ENCODE data around the gene PAPOLG.

PAPOLG gene

DNA sequence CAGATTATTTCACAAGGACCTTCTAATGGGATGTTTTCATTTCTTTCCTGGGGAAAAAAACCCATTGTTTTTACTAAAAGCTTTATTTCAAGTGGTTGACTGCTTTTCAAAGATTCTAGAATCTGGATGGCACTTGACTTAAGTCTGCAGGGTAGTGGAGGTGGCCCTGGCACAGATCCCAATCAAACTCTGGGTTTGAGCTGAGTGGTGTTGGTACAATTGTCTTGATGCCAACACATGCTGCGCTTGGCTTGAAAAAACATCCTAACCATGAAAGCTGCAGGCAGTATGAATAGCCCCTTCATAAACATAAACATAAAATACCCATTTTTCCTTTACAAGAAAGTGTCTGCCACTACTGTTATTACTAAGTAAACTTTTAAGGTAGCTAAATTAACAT lies 3.6 kb downstream of the PAPOLG start:
- TF ChIP-seq, protein P1, sequence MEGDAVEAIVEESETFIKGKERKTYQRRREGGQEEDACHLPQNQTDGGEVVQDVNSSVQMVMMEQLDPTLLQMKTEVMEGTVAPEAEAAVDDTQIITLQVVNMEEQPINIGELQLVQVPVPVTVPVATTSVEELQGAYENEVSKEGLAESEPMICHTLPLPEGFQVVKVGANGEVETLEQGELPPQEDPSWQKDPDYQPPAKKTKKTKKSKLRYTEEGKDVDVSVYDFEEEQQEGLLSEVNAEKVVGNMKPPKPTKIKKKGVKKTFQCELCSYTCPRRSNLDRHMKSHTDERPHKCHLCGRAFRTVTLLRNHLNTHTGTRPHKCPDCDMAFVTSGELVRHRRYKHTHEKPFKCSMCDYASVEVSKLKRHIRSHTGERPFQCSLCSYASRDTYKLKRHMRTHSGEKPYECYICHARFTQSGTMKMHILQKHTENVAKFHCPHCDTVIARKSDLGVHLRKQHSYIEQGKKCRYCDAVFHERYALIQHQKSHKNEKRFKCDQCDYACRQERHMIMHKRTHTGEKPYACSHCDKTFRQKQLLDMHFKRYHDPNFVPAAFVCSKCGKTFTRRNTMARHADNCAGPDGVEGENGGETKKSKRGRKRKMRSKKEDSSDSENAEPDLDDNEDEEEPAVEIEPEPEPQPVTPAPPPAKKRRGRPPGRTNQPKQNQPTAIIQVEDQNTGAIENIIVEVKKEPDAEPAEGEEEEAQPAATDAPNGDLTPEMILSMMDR (IDR thresholded peaks at IDR 0.05; ENCODE audit: low read depth, low read length, missing control alignments): no peak
- Histone ChIP-seq H3K27ac (no peak overlapping the region), H3K27me3 (replicated peaks) (no peaks in the 10 kb centered on the region), H3K4me3 (ENCODE audit: low read depth, low read length) (no peak overlapping the region), H3K36me3 (replicated peaks) (peaks cover 14% of the 10 kb centered on the region)
- in situ Hi-C loops (cut with HindIII; ENCODE audit: low pct_ligation_motif_present, low sequenced_read_pairs): no loop called here
- no peak for DNase-seq

DNA sequence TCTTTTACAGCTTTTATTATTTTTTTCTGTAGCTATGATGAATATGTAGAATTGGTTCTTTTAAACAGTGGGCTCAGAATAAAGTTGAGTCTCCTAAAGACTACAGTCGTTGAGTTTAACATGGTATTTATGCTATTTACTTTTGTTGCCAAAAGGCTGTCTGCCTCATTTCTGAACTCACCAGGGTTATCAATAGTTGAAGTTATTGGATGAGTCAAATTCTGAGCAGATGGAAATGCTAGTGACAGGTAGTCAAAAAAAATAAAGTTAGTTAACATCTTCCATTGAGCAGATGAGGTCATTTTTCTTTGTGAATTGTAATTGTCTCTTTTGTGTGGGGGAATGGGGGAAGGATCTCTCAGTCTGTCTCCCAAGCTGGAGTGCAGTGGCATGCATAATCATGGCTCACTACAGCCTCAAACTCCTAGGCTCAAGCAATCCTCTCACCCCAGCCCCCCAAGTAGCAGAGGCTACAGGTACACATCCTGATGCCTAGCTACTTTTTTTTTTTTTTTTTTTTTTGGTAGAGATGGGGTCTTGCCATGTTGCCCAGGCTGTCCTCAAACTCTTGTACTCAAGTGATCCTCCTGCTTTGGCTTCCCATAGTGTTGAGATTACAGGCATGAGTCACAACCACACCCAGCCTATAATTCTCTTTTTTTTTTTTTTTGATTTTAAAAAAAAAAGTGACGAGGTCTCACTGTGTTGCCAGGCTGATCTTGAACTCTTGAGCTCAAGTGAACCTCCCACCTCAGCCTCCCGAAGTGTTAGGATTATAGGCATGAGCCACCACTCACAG lies 8.9 kb downstream of the PAPOLG start:
- Histone ChIP-seq H3K27ac (no peak overlapping the region), H3K4me3 (ENCODE audit: low read depth, low read length) (no peak overlapping the region), H3K27me3 (replicated peaks) (no peaks in the 10 kb centered on the region), H3K36me3 (replicated peaks) (peaks cover 35% of the 10 kb centered on the region)
- in situ Hi-C loops (cut with HindIII; ENCODE audit: low pct_ligation_motif_present, low sequenced_read_pairs): no loop called here
- TF ChIP-seq, protein P1 (IDR thresholded peaks at IDR 0.05; ENCODE audit: low read depth, low read length, missing control alignments): no peak
- no peak for DNase-seq

DNA sequence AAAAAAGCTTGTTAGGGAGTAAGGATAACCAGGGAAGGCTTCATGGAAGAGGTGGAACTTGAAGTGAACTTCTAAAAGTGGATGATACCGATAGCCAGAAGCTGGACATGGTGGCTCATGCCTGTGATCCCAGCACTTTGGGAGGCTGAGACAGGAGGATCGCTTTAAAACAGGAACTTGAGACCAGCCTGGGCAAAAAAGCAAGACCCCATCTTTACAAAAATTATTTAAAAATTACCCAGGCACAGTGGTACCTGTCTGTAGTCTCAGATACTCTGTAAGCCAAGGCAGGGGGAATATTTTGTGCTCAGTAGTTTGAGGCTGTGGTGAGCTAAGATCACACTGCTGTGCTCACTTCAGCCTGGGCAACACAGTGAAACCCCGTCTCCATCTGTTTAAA lies 10.2 kb downstream of the PAPOLG start:
- DNase-seq: no peak
- TF ChIP-seq, protein P1 (IDR thresholded peaks at IDR 0.05; ENCODE audit: low read depth, low read length, missing control alignments): no peak
- no peak overlapping the region for H3K27ac ChIP-seq
- H3K27me3 ChIP-seq (replicated peaks): no peaks in the 10 kb centered on the region
- no peak overlapping the region for H3K4me3 ChIP-seq (ENCODE audit: low read depth, low read length)
- peaks cover 39% of the 10 kb centered on the region for H3K36me3 ChIP-seq (replicated peaks)
- in situ Hi-C loops (cut with HindIII; ENCODE audit: low pct_ligation_motif_present, low sequenced_read_pairs): no loop called here

DNA sequence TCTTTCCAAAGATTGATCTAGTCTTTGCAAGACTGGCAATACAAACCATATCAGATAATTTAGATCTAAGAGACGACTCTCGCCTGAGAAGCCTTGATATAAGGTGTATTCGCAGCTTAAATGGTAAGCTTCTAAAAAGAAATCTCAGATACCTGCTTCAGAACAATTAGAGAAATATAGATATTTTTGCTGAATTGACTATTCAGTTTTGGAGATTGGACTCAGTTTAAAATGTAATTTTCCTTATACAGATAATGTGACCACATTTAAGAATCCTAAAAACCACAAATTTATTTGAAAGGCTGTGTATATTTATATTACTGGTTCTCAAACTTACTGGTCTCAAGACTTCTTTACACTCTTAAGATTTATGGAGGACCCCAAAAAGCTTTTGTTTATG lies 15.4 kb downstream of the PAPOLG start:
- H3K36me3 ChIP-seq (replicated peaks): peaks cover 42% of the 10 kb centered on the region
- H3K27me3 ChIP-seq (replicated peaks): no peaks in the 10 kb centered on the region
- no peak overlapping the region for H3K4me3 ChIP-seq (ENCODE audit: low read depth, low read length)
- H3K27ac ChIP-seq: no peak overlapping the region
- TF ChIP-seq, protein P1 (IDR thresholded peaks at IDR 0.05; ENCODE audit: low read depth, low read length, missing control alignments): no peak
- in situ Hi-C loops (cut with HindIII; ENCODE audit: low pct_ligation_motif_present, low sequenced_read_pairs): no loop called here
- DNase-seq: no peak

DNA sequence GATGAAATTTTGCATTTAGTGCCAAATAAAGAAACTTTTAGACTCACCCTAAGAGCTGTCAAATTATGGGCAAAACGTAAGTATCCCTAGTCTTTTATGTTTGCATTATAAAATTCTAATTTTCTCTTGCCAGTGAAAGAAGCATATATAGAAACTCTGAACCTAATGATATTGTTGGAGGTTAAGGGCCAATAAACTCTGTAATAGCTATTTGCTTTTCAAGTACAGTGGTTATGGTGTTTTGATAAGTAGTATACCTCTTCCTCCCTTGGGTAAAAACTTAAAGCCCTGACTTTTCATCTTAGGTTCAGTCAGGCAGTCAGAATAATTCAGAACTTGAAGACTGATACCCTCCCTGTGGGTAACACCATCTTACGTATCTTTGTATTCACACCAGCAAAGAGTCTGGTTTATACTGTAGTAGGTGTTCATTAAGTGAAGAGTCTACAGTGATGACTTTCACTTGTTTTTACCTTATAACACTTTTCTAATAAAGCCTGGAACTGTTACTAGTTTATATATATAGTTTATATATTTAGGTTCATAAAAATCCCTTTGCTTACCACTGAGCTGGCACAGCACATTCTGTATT lies 19.1 kb downstream of the PAPOLG start:
- peaks cover 43% of the 10 kb centered on the region for H3K36me3 ChIP-seq (replicated peaks)
- no peak overlapping the region for H3K27ac ChIP-seq
- no peak for DNase-seq
- no peaks in the 10 kb centered on the region for H3K27me3 ChIP-seq (replicated peaks)
- no peak overlapping the region for H3K4me3 ChIP-seq (ENCODE audit: low read depth, low read length)
- TF ChIP-seq, protein P1 (IDR thresholded peaks at IDR 0.05; ENCODE audit: low read depth, low read length, missing control alignments): no peak
- in situ Hi-C loops (cut with HindIII; ENCODE audit: low pct_ligation_motif_present, low sequenced_read_pairs): no loop called here

All from brain microvascular endothelial cell (primary cell).